Measurements from ENCODE around the gene AP2A2. TPM values are rescaled to one million over a fixed set of nuclear protein-coding genes. Genes with fewer than 3 reads are reported as not detected.

The AP2A2 gene
- polyA plus RNA-seq, 5 donors = 74.4 to 84.3 (median 79.2) TPM

- no peak for DNase-seq
These were observed 3.6 kb upstream of the AP2A2 start for GRCh38 chr11:921921-922678.

GRCh38 chr11:923691-924405 lies 1.8 kb upstream of the AP2A2 start:
- no peak for DNase-seq

GRCh38 chr11:924406-925157 lies 1.1 kb upstream of the AP2A2 start:
- DNase-seq = no peak

- DNase-seq = no peak
These were observed 543 bp upstream of the AP2A2 start for GRCh38 chr11:925158-925495.

GRCh38 chr11:926341-926916 lies 759 bp downstream of the AP2A2 start:
- DNase-seq = peak in 1 of 2 donors; percentile 37

GRCh38 chr11:927871-928270 lies 2.2 kb downstream of the AP2A2 start:
- no peak for DNase-seq

GRCh38 chr11:928786-929185 lies 3.1 kb downstream of the AP2A2 start:
- DNase-seq = no peak

GRCh38 chr11:929405-929804 lies 3.7 kb downstream of the AP2A2 start:
- no peak for DNase-seq

GRCh38 chr11:931385-931784 lies 5.7 kb downstream of the AP2A2 start:
- DNase-seq = no peak

GRCh38 chr11:932435-932834 lies 6.8 kb downstream of the AP2A2 start:
- no peak for DNase-seq

GRCh38 chr11:933142-933851 lies 7.6 kb downstream of the AP2A2 start:
- DNase-seq = no peak

GRCh38 chr11:933936-934335 lies 8.3 kb downstream of the AP2A2 start:
- DNase-seq = no peak

GRCh38 chr11:934527-934926 lies 8.9 kb downstream of the AP2A2 start:
- DNase-seq = no peak

- no peak for DNase-seq
These were observed 10.5 kb downstream of the AP2A2 start for GRCh38 chr11:936199-936598.

GRCh38 chr11:937841-938261 lies 12.2 kb downstream of the AP2A2 start:
- DNase-seq = no peak

- no peak for DNase-seq
These were observed 14.9 kb downstream of the AP2A2 start for GRCh38 chr11:940496-941135.

- no peak for DNase-seq
These were observed 17.2 kb downstream of the AP2A2 start for GRCh38 chr11:942823-943222.

- no peak for DNase-seq
These were observed 19.2 kb downstream of the AP2A2 start for GRCh38 chr11:944711-945470.

- DNase-seq = no peak
These were observed 20.3 kb downstream of the AP2A2 start for GRCh38 chr11:945986-946385.

GRCh38 chr11:947744-948143 lies 22.1 kb downstream of the AP2A2 start:
- DNase-seq = no peak

Measured in right lung (tissue), 5 donors.